GM19035 (cell line): ENCODE results near the gene DOCK4.

Source experiments
- ATAC-seq: cut with Tn5 transposase; IDR thresholded peaks from one replicate; pipeline ENCODE4 v1.9.1; 2021; ENCODE audit not compliant: unreplicated experiment

Gene DOCK4

DNA sequence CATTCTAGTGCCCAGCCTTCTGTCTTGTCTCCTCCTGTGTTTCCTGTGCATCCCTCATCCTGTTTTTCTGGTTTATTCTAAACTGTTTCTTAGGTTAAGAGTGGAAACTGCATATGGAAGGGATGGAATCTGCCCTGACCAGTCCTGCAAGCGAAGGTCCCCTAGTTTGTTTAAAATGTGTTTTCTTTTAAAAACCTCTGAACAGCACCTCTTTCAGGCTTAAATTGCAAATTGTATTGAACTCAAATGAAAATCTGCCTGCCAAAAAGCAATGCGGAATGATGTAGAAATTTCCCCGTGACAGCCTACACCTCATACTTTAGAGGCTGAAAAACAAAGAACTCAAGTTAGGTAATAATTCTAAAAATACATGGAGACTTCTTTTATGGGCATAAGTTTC is 421.1 kb downstream of the DOCK4 start:
- no peak for ATAC-seq

DNA sequence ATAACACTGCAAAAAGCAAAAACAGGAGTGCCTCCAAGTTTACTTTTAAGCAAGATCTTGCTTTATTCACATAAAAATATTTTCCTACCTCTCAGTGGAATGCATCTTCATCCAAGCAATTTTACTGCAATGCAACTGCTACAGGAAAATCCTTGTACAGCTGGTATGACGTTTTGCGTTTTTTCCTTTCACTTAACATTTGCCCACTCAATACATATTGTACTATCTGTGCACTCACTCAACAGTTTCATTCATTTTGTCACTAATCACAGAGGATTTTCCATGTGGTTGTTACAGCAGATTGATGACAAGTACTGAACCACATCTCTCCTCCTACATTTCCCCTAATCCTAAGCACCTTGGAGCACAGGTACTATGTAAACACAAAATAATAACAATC is 421.9 kb downstream of the DOCK4 start:
- ATAC-seq, result no peak

DNA sequence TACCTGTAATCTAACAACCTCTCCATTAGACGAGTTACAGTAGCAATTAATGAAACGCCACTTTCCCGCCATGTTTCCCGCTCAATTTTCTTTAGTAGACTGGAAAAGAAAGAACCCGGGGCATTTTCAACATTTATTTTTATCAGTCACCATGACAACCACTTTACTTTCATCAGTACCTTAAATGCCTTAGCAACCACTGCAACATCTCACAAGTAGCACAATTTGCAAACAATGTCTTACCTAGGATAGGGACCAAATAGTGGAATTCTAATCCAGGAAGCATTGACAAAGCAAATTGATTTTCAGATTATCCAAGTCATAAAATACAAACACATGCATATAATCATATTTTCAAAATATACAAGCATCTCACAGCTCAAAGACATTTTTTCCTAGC is 422.3 kb downstream of the DOCK4 start:
- no peak for ATAC-seq

DNA sequence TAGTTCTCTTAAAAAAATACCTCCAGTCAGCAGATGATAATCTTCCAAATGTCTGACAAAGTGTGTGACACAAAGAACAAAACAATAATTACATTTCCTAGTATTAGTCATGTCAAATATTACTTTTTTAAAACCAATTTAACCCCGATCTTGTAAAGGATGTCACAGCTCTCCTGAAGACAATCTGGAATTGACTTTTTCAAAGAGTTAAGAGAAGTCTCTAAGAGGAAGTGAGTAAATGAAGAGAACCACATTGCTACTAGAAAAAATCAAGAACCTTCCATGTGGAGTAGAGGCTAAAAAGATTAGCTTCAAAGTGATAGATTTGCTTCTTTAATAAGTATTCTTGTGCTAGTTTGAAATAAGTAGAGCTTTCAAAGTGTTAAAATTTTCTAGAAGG is 425.7 kb downstream of the DOCK4 start:
- no peak for ATAC-seq

DNA sequence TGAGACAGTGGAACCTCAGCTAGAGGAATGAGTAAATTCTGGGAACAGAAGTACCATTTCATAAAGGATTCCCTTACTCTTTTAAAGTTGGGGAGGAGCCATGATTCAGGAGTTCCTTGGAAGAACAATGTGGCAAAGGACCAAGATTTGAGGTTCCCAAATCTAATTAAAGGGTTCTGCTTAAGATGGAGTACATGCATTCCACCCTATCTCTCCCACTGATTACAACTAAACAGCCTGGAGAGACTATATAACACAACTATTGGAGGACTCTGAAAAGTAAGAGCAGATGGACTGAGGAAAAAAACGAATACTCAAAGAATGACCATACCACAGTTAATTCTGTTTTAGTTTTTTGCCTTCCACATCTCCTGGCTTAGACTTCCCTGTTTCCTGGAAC is 431.0 kb downstream of the DOCK4 start:
- no peak for ATAC-seq

DNA sequence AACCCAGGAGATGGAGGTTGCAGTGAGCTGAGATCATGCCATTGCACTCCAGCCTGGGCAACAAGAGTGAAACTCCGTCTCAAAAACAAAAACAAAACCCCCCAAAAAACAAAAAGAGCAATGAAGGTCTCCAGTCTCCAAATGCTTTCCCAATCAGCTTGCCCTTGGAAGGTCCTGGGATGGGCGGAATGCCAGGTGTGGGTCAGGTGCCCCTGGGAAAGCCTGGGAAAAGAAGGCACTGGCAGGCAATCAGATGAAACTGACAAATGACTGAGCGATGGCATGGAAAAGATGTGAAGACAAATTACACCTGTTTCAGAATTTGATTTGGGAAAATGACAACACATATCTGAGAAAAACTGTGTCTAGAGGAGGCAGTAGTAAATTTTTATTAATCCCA is 433.5 kb downstream of the DOCK4 start:
- no peak for ATAC-seq

DNA sequence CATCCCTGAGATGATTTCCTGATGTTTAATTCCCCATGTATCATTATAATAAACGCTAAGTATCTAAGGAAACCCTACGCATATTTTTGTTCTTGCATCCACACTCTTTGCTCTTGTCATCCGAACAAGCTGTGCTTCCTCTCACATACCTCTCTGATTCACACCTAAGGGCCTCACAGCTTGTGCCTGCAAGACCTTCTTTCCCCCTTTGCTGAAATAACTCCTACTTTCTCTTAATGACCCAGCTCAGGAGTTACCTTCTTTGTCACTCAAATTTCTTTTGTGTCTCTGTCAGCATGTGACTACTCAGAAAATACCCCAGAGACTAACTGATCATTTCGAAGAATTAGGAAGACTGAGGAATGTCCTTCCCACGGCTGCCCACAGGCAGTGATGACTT is 434.6 kb downstream of the DOCK4 start:
- no peak for ATAC-seq

DNA sequence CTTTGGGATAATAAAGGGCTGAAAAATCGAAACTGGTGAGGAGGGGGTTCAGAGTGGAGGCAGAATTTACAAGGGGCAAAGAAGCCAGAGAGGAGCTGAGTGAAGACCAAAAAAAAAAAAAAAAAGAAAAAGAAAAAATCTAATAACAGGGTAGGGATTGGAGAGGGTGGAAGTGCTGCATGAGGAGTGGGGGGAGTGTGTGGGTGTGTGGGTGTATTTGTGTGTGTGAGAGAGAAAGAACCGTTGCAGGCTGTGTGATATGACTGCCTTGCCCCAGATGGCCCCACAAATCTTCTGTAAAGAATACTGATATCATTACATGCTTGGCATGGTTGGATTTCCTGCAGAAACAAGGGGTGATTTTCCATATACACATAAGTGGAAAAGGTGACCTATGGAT is 436.1 kb downstream of the DOCK4 start:
- no peak for ATAC-seq

DNA sequence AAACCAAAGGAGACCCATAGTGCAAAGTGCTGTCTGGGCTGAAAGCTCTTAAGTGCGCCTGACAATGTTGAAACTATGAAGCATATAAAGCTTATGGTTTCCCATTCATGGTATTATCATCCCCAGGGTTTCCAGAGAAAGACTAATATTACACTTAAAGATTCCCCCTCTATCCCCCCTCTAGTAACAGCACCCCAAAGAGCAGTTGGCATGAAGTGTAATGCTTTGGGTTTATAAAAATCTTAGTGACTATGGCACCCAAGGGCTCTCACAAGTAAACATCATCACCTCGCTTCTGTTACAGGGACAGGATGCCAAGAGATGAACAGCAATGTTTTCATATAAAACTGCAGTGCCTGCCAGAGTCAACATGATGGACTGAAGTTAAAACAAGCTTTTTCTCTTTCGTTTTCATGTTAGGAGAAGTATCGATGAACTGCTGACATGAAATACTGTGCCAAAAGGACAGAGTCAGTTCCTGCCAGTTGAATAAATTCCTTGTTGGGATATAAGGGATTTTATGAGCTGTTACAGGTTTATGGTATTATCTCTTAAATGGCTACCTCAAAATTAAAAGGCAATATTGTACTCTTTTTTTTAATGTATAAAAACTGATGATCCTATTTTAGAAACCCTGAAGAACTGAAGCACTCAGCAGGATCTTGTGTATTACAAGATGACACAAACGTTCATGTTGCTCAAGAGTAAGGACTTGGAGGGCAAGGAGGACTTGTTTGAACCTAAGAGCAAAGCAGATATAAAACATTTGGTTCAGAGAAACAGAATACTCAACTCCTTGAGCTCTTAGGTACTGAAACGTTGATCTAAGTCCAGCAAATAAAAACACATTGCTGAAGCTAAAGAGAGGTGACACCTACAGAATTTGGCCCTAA is 440.2 kb downstream of the DOCK4 start:
- no peak for ATAC-seq

DNA sequence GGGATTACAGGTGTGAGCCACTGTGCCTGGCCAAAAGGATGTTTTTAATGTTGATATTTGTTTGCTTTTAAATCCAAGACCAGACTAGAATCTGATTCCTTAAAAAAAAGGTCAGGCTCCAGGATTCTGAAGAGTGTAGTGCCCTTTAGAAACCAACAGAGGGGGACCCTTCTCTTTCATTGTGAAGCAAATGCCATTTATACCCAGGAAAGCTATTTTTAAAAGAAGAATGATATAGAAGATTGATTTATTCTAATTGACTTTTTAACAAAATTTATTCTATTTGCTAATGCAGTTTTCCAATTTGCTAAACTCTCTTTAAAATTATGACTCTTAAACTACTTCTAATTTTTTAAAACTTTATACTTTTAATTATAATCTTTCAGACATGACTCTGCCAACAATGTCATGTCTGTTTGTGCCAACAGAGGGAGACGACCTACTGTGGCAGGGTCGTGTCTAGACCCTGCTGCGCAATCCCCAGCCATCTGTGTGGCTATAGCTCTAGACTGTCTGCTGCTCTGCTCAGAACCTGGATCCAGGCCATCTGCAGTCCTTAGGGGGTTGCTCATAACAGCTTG is 442.9 kb downstream of the DOCK4 start:
- no peak for ATAC-seq

DNA sequence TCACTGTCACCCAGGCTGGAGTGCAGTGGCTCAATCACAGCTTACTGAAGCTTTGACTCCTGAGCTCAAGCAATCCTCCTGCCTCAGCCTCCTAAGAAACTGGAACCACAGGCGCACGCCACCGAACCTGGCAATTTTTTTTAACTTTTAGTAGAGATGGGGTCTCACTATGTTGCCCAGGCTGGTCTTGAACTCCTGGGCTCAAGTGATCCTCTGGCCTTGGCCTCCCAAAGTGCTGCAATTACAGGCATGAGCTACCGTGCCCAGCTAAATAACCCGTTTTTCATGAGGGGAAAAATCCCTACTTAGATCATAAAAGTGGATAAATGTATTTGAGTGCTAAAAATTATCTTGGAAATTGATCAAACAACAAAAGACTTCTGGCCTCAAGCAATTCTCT is 443.4 kb downstream of the DOCK4 start:
- no peak for ATAC-seq

DNA sequence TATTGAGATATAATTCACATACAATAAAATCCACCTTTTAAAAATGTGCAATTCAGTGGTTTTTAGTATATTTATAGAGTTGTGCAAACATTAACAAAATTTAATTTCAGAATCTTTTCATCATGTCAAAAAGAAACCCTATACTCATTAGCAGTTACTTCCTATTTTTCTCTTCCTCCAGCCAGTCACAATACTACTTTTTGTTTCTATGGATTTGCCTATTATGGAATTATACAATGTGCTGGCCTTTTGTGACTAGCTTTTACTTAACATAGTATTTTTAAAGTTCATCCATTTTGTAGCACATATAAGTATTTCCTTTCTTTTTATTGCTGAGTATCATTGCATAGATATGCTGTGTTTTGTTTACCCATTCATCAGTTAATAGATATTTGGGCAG is 444.0 kb downstream of the DOCK4 start:
- ATAC-seq, result no peak

DNA sequence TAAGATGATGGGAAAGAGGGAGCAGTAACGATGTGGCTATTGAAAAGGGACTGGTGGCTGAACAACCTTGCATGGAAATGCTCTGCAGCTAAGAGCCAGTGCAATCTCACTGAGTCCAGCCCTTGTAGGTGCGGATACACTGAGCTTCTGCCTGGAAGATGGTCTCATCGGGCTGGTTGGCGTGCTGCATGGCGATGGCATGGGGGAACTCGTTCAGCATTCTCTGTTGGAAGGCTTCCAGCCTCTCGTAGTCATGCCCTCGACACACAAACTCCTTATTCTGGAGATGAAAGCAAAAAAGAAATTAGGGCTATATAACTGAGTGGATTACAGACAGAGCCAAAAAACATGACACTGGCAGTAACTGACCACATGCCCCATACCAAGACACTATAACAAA is 446.2 kb downstream of the DOCK4 start:
- no peak for ATAC-seq

DNA sequence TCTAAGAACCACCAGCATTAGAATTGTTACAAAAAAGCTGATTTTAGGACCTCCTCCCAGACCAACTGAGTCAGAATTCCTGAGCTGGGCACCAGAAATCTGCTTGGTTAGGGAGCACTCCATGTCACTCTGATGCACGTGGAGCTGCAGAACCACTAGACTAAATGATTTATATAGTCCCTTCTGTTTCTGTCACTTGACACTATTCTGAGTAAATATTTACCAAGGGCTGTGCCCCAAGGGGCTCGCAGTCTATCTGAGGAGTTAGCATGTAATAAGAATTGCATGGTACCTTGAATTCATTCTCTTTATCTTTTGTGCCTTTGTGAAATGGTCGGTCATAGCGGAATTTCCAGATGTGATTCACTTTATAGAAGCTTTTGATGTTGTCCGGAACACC is 447.9 kb downstream of the DOCK4 start:
- ATAC-seq, result no peak

DNA sequence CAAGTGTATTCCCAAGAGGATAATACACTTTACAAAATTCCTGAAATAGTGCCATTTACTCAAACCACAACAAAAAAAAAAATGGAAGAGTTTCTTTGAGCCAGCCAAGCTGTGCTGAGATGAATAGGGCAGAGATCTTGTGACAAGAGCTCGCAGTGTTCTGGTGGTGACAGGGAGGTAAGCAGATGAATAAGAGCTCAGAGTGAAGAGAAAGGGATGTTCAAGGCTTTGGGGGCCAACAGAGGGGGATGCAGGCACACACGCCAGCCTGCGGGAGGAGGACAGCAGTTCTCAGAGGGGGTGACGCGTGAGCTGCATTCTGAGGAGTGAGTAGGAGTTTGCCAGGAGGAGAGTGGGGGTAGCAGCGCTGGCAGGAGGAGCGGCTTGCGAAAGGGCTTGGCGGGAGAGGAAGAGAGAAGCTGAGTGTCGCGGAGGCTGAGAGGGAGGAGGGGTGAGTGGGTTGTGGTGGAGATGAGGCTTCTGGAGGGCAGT is 449.5 kb downstream of the DOCK4 start:
- no peak for ATAC-seq

DNA sequence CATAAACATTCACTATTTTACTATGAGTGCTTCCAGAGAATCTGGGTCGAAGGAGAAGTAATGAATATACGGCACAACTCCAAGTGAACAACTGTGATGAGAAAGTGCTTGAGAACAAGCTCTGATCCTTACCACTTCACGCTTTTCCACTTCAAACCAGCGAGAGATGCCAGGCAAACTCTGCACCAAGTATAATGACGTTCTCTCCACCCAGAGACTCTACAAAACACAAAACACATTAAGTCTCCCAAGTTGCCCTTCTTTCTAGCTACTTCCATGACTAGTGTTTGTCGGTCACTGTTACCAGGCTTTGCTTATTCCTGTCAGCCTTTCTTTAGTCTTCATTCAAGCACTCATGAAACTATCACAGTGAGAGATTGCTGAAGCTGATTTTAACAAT is 450.8 kb downstream of the DOCK4 start:
- ATAC-seq, result no peak

DNA sequence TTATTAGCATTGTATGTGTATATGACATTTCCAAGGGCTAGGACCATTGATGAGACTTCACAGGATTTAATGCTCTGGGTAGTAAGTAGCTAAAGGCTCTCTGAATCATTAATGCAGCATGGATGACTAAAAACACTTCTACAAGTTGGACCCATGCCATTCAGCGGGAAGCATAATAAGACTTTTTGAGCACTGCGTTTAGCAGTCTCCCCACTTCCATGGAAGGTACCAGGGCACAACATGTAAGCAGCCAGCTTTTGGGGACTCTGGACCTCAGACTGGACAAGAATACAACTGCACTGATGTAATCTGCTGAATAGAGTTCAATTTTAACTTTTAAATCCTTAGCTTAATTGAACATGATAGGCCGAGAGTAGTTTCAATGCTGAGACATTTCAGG is 452.2 kb downstream of the DOCK4 start:
- ATAC-seq, result no peak

DNA sequence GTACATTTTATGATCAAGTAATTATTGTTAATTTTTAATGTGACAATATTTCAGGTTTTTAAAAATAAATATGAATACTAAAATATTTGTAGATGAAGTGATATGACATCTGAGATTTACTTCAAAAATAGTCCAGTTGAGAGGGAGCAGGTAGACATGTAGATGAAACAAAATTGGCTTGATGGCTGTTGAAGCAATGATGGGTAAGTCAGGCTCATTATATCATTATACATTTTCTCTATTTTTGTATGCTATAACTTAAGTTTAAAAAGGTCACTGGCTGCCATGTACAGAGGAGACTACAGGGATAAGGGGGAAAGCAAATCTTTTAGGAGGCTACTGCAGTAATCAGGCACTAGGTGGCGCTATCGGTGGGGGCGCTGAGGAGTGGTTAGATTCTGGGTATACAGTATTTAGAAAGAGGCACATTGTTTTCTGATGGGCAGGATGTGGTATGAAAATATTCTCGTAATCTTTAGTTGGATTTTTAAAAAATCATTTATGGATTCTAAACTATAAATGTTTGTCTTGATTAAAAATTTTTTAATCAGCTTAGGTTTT is 454.1 kb downstream of the DOCK4 start:
- peak; percentile 88 for ATAC-seq

DNA sequence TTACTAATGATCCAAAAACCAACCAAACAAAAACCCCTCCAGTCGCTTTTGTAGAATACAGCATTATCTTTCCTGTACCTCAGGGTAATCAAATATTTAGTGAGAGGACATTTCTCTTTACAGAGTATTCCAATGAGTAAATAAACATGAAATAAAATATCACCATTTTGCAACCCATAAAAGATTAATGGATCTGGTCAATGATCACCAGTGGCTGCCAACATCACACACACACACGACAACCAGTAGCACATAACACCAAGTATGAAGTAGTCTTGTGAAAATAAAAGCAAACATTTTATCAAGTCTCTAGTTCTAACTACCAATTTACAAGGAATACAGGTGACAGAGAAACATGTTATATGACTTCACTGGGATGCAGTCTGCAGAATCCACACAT is 455.3 kb downstream of the DOCK4 start:
- no peak for ATAC-seq

DNA sequence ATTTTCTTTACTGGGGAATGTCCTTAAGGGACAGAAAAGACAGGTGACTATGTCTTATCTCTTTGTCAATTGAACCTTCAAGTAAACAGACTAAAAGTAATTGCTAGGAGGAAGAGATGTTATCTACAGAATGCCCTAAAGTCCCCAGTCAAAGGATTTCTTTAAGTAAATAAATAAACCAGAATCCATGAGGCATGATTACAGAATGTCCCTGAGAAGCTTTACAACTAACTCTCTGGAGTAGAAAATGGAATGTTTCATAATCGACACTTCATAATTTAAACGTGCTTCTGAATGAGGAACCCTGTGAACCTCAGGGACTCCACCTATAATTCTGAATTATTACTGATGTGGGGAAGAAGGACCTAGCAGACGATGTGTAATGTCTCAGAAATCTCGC is 456.0 kb downstream of the DOCK4 start:
- ATAC-seq, result no peak

DNA sequence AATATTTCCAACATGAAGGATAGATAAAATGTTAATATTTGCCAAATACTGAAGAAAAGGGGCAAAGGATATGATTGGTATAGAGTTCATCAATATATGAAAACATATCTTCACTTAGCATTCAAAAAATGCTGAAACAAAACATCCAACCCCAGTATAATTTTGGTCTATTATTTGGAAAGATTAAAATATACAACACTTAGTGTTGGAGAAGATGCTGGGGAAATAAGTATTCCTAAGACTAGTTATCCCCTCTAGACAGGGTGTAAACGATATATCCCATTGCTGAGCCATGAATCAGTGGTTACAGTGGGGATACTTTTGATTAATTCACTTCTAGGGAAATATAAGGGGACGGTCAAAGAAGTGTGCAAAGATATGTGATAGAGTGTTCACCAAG is 456.6 kb downstream of the DOCK4 start:
- ATAC-seq, result no peak

DNA sequence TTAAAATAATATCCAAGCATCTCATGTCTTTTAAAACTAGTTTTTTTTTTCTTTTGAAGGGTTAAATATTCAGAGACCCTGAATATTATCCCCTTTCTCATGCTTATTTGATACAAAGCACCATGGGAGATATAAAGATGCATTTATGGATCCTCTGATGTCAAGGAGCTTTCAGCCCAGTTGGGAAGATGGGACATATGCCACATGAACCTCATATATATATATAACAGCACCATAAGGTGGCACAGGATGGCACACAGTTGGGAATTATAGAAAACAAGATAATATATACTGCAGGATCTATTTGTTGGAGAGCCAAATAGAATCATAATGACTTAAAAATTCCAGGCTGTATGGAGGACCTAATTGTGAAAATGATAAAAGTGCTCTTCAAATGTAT is 458.5 kb downstream of the DOCK4 start:
- ATAC-seq, result no peak
